Measurements from ENCODE around the gene PHKG1.
"Not testable (repeated sequence)": the region's sequence is repeated elsewhere in the genome, so short reads cannot be mapped to it uniquely, and the experiment has no call there.

The PHKG1 gene

GRCh38 chr7:56045758-56046157 lies 47.0 kb downstream of the PHKG1 start:
- DNase-seq (ENCODE audit: low read depth in 2 of 2): not testable (repeated sequence)

DNA sequence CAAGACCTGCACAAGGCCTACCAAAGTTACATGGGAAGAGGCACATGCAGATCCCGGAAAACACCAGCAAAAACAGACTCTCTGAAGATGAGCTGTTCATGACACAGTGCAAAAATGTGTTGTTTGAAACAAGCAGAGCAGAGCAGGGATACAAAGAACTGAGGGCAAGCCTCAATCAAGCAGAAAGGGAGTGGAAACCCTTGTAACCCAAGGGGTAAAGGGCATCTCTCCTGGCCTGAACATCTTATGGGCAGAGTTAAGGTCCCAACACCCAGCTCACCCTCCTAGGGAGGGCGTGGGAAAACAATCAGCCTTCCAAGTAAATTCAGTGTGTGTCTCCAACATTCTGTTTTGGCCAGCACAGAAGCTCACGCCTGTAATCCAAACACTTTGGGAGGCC lies 52.0 kb downstream of the PHKG1 start:
- no peak for DNase-seq (ENCODE audit: low read depth in 2 of 2)

- DNase-seq (ENCODE audit: low read depth in 2 of 2): peak; percentile 24 to 46
Measured at GRCh38 chr7:56033671-56034432, 58.9 kb downstream of the PHKG1 start.

DNA sequence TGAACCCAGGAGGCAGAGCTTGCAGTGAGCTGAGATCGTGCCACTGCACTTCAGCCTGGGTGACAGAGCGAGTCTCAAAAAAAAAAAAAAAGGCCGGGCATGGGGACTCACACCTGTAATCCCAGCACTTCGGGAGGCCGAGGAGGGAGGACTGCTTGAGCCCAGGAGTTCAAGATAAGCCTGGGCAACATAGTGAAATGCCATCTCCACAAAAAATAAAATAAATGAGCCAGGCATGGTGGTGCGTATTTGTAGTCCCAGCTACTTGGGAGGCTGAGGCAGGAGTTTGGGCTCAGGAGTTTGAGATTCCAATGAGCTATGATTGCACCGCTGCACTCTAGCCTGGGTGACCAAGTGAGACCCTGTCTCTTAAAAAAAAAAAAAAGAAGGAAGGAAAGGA lies 60.2 kb downstream of the PHKG1 start:
- not testable (repeated sequence) for DNase-seq (ENCODE audit: low read depth in 2 of 2)

GRCh38 chr7:56031556-56031955 lies 61.2 kb downstream of the PHKG1 start:
- DNase-seq (ENCODE audit: low read depth in 2 of 2): not testable (repeated sequence)

DNA sequence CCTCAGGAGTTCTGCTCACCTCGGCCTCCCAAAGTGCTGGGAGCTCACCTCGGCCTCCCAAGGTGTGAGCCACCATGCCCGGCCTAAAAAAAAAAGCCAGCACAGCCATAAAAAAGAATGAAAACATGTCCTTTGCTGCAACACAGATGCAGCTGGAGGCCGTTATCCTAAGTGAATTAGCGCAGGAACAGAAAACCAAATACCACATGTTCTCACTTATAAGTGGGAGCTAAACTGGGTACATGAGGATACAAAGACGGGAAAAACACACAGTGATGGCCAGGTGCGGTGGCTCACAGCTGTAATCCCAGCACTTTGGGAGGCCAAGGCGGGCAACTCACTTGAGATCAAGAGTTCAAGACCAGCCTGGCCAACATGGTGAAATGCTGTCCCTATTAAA lies 62.4 kb downstream of the PHKG1 start:
- DNase-seq (ENCODE audit: low read depth in 2 of 2): no peak

All from stimulated activated CD8-positive, alpha-beta memory T cell treated with anti-CD3 and anti-CD28 coated beads, Interleukin-7, amount 100 ng/mL, for 1 hour (primary cell).